Caco-2 (cell line): ENCODE results near the gene RPUSD1. TPM values are rescaled to one million over a fixed set of nuclear protein-coding genes. Genes with fewer than 3 reads are reported as not detected.

Experiments used
- BruUV-seq: library from RNA; stranded (reverse); fragments of 400-500 nt; replicated peaks from 2 replicates; lab custom pipeline; 2021; lab: Mats Ljungman, UMichigan
- CTCF ChIA-PET: fragments of 300-600 bp; sonication (Branson Sonifier 250); formaldehyde crosslinking; loops from one replicate; lab custom pipeline; 2022; ENCODE audit warnings: antibody characterized with exemption; lab: Charles Lee
- POLR2A ChIA-PET: fragments of 300-600 bp; sonication (Branson Sonifier 250); formaldehyde crosslinking; loops from one replicate; lab custom pipeline; 2022; ENCODE audit warnings: antibody characterized with exemption; lab: Charles Lee
- DNase-seq, 2 experiments: peaks; one replicate each; pipeline versions ENCODE4 v3.0.0 to v3.0.0-alpha.2; 2020 to 2022
- H3K27me3 ChIP-seq: replicated peaks from 2 replicates; pipeline ENCODE4 v1.6.0; 2011; ENCODE audit warnings: low read length; ENCODE audit not compliant: control insufficient read depth, insufficient read depth
- H3K36me3 ChIP-seq: 2 replicates; pipeline ENCODE4 v1.5.1; 2011; ENCODE audit warnings: low read length; ENCODE audit not compliant: control insufficient read depth, insufficient read depth
- H3K4me1 ChIP-seq: fragments of 250-450 bp; sonication (Bioruptor Pico); 2 replicates; pipeline ENCODE4 v1.5.1; 2020; ENCODE audit warnings: mild to moderate bottlenecking
- H3K4me3 ChIP-seq: 2 replicates; pipeline ENCODE4 v1.5.1; 2011; ENCODE audit warnings: low read depth, mild to moderate bottlenecking, control low read depth, low read length
- H3K9me3 ChIP-seq: fragments of 250-450 bp; sonication (Bioruptor Pico); 2 replicates; pipeline ENCODE4 v1.5.1; 2020; ENCODE audit warnings: mild to moderate bottlenecking, moderate library complexity
- H3K27ac Mint-ChIP-seq: one replicate; pipeline ENCODE4 v1.8.0; 2022; ENCODE audit warnings: mixed read lengths; ENCODE audit not compliant: unreplicated experiment
- H3K27me3 Mint-ChIP-seq: one replicate; pipeline ENCODE4 v1.8.0; 2022; ENCODE audit warnings: mixed read lengths; ENCODE audit not compliant: insufficient read depth, unreplicated experiment
- H3K36me3 Mint-ChIP-seq: one replicate; pipeline ENCODE4 v1.8.0; 2022; ENCODE audit warnings: mild to moderate bottlenecking, mixed read lengths; ENCODE audit not compliant: insufficient read depth, unreplicated experiment
- H3K4me1 Mint-ChIP-seq: one replicate; pipeline ENCODE4 v1.8.0; 2022; ENCODE audit warnings: low read depth, mixed read lengths; ENCODE audit not compliant: unreplicated experiment
- H3K4me3 Mint-ChIP-seq: one replicate; pipeline ENCODE4 v1.8.0; 2022; ENCODE audit warnings: mild to moderate bottlenecking, moderate library complexity, mixed read lengths; ENCODE audit not compliant: unreplicated experiment
- H3K9me3 Mint-ChIP-seq: one replicate; pipeline ENCODE4 v1.8.0; 2022; ENCODE audit warnings: mixed read lengths; ENCODE audit not compliant: unreplicated experiment
- intact Hi-C: fragments of 100-400 bp; cut with micrococcal nuclease; formaldehyde crosslinking; loops from one replicate; pipeline ENCODE4 v1.10.0; 2022; ENCODE audit not compliant: unreplicated experiment
- total RNA-seq: library from RNA; stranded (reverse); gene quantifications from 2 replicates; pipeline ENCODE4 v1.2.3, GENCODE V29; 2022
- TF ChIP-seq, protein P1 (sequence below), 2 experiments: fragments of 200-600 bp in 1 of 2; IDR thresholded peaks; 1 replicate in 1 of 2; 2 replicates in 1 of 2; pipeline versions ENCODE4 v1.5.1 to v1.8.0; 2011 to 2022; ENCODE audit warnings: antibody characterized with exemption in 1 of 2, control low read depth in 1 of 2, inconsistent platforms in 1 of 2, low read depth in 1 of 2, low read length in 1 of 2, mild to moderate bottlenecking in 1 of 2, moderate library complexity in 1 of 2; ENCODE audit not compliant: insufficient read depth in 1 of 2, severe bottlenecking in 1 of 2, unreplicated experiment in 1 of 2

The RPUSD1 gene
- total RNA-seq, 1 experiment from 2014 or later = 44.0 TPM

- H3K9me3 ChIP-seq = no peaks in the 10 kb centered on the region
- H3K4me3 Mint-ChIP-seq = no peak overlapping the region
- H3K36me3 Mint-ChIP-seq = no peaks in the 10 kb centered on the region
- intact Hi-C loops = no loop called here
- H3K27me3 ChIP-seq = no peaks in the 10 kb centered on the region
- BruUV-seq = no TSS peak
- DNase-seq = no peak
- H3K9me3 Mint-ChIP-seq = no peaks in the 10 kb centered on the region
- TF ChIP-seq, protein P1, sequence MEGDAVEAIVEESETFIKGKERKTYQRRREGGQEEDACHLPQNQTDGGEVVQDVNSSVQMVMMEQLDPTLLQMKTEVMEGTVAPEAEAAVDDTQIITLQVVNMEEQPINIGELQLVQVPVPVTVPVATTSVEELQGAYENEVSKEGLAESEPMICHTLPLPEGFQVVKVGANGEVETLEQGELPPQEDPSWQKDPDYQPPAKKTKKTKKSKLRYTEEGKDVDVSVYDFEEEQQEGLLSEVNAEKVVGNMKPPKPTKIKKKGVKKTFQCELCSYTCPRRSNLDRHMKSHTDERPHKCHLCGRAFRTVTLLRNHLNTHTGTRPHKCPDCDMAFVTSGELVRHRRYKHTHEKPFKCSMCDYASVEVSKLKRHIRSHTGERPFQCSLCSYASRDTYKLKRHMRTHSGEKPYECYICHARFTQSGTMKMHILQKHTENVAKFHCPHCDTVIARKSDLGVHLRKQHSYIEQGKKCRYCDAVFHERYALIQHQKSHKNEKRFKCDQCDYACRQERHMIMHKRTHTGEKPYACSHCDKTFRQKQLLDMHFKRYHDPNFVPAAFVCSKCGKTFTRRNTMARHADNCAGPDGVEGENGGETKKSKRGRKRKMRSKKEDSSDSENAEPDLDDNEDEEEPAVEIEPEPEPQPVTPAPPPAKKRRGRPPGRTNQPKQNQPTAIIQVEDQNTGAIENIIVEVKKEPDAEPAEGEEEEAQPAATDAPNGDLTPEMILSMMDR (IDR thresholded peaks at IDR 0.05; ENCODE audit: insufficient read depth in 1 of 2, low read depth in 1 of 2, low read length in 1 of 2, severe bottlenecking in 1 of 2, unreplicated experiment in 1 of 2) = no peak
- peaks cover 25% of the 10 kb centered on the region for H3K4me1 ChIP-seq
- no peak overlapping the region for H3K4me3 ChIP-seq
- H3K27me3 Mint-ChIP-seq = no peaks in the 10 kb centered on the region
- H3K27ac Mint-ChIP-seq = no peak overlapping the region
- no peaks in the 10 kb centered on the region for H3K4me1 Mint-ChIP-seq
- ChIA-PET CTCF (no interaction called here), POLR2A (no interaction called here)
- no peaks in the 10 kb centered on the region for H3K36me3 ChIP-seq
Observed at GRCh38 chr16:763369-764183, 24.6 kb downstream of the RPUSD1 start.

DNA sequence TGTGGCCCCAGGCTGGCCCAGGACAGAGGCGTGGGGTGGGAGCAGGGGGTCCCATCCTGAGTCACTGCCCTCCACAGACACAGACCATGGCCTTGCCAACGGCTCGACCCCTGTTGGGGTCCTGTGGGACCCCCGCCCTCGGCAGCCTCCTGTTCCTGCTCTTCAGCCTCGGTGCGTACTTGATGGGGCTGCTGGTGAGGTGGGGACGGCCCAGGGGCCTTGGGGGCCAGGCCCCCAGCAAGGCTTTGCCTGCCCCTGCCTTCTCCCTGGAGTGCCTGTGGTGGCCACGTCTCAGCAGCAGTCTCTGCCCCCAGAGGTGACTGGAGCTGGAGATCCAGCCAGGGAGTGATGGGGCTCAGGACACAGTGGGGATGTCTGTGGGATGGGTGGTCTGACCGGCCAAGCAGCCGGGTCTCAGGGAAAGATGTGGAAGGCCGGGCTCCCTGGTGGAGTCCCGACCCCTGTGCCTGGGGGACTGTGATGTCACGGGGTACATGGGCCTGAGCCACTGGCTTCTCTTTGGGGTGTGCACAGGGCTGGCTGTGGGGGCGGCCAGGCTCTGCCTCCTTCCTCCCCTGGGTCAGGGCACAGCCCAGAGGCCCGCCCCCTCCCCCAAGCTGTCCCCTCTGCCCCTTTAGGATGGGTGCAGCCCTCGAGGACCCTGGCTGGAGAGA, 25.4 kb downstream of the RPUSD1 start:
- no peak overlapping the region for H3K4me3 ChIP-seq
- Mint-ChIP-seq H3K27me3 (no peaks in the 10 kb centered on the region), H3K4me3 (no peak overlapping the region), H3K4me1 (no peaks in the 10 kb centered on the region), H3K9me3 (no peaks in the 10 kb centered on the region), H3K36me3 (peaks cover 3% of the 10 kb centered on the region), H3K27ac (no peak overlapping the region)
- peaks cover 25% of the 10 kb centered on the region for H3K4me1 ChIP-seq
- intact Hi-C loops = no loop called here
- no peaks in the 10 kb centered on the region for H3K27me3 ChIP-seq
- no peaks in the 10 kb centered on the region for H3K9me3 ChIP-seq
- DNase-seq = no peak
- TF ChIP-seq, protein P1 (IDR thresholded peaks at IDR 0.05; ENCODE audit: insufficient read depth in 1 of 2, low read depth in 1 of 2, low read length in 1 of 2, severe bottlenecking in 1 of 2, unreplicated experiment in 1 of 2) = no peak
- no TSS peak for BruUV-seq
- CTCF ChIA-PET = no interaction called here
- POLR2A ChIA-PET = no interaction called here
- no peaks in the 10 kb centered on the region for H3K36me3 ChIP-seq

DNA sequence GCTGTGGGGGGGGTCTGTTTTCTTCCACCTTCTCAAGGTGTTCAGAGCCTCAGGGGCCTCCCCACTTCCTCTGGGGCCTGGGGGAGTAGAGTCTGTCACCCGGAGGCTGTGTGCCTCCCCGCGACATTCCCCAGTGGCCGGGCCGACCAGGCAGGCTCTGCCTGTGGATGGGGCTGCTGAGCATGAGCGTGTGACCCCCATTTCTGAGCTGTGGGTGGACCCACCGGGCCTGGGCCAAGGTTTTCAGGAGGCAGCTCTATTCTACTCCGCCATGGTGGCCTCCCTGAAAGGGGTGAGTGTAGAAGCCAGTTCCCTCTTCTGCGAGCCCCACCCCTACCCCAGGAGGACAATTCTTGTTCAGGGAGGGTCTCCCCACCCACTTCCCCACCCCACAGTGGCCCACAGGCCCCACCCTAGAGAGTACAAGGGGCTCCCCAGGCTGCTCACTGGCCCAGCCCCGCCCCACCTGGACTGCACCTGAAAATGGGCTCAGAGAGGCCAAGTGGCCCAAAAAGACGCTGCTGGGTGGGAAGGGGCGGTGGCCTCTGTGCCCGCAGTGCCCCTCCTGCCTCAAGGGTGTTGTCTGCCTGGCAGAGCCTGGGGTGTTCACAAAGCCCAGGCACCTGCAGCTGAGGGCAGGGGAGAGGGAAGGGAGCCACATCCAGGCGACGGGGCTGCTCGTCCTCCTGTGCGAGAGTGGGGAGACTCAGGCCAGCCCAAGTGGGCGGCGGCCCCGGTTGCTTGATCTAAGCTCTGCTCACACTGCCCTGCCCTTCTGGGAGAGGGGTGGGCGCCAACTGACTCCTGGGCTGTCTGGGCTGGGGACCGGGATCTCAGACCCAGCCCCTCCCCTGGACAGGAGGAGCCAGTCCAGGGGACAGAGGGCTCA, 26.3 kb downstream of the RPUSD1 start:
- TF ChIP-seq, protein P1 (IDR thresholded peaks at IDR 0.05; ENCODE audit: insufficient read depth in 1 of 2, low read depth in 1 of 2, low read length in 1 of 2, severe bottlenecking in 1 of 2, unreplicated experiment in 1 of 2) = no peak
- no TSS peak for BruUV-seq
- Mint-ChIP-seq H3K4me1 (no peaks in the 10 kb centered on the region), H3K27me3 (no peaks in the 10 kb centered on the region), H3K36me3 (peaks cover 6% of the 10 kb centered on the region), H3K9me3 (no peaks in the 10 kb centered on the region), H3K27ac (no peak overlapping the region), H3K4me3 (no peak overlapping the region)
- no peak for DNase-seq
- H3K27me3 ChIP-seq = no peaks in the 10 kb centered on the region
- intact Hi-C loops = no loop called here
- ChIA-PET POLR2A (interaction anchor here (0.6 kb wide), 1 partner anchor 1667 kb away, joined by 5 read pairs; no protein-coding TSS in a partner anchor), CTCF (interaction anchor here (0.6 kb wide), 2 partner anchors 9 to 25 kb away, joined by 3 to 6 read pairs; no protein-coding TSS in a partner anchor)
- peaks cover 25% of the 10 kb centered on the region for H3K4me1 ChIP-seq
- H3K9me3 ChIP-seq = no peaks in the 10 kb centered on the region
- no peak overlapping the region for H3K4me3 ChIP-seq
- H3K36me3 ChIP-seq = no peaks in the 10 kb centered on the region
